ENCODE measurements around the gene KCNH6. TPM values are rescaled to one million over a fixed set of nuclear protein-coding genes. Genes with fewer than 3 reads are reported as not detected.
A peak's percentile ranks its signal among the peaks of the same experiment; 100 is the strongest.

Gene KCNH6
- total and polyA plus RNA-seq, 9 of the 15 experiments (the other 6 are each of a cell fraction or from before 2014, with no cell fraction given), result not detected

- TF ChIP-seq SMAD4 (CRISPR knock-in tag; conservative IDR thresholded peaks at IDR 0.05) (no peak), RBM39 (optimal IDR thresholded peaks at IDR 0.05; ENCODE audit: low read depth, low read length) (no peak), CBFB (CRISPR knock-in tag; IDR thresholded peaks at IDR 0.05) (no peak), MBD2 (IDR thresholded peaks at IDR 0.05; ENCODE audit: borderline replicate concordance, low read depth) (no peak), SMARCA5 (IDR thresholded peaks at IDR 0.05) (no peak), GTF2A2 (tag; IDR thresholded peaks at IDR 0.05) (no peak), SIN3A (IDR thresholded peaks at IDR 0.05; ENCODE audit: borderline replicate concordance in 2 of 2, control insufficient read depth in 1 of 2, low read depth in 2 of 2, low read length in 2 of 2) (no peak), RAD21 (CRISPR knock-in tag; conservative IDR thresholded peaks at IDR 0.05 in 1 of 2, IDR thresholded peaks at IDR 0.05 in 1 of 2) (peak; percentile 90 to 98), IRF2 (CRISPR knock-in tag; IDR thresholded peaks at IDR 0.05) (no peak), HDGF (IDR thresholded peaks at IDR 0.05) (0 out of 2 replicates have a peak, but pooled peaks have one; percentile 57), TEAD2 (tag; IDR thresholded peaks at IDR 0.05) (no peak), YBX1 (IDR thresholded peaks at IDR 0.05) (no peak), NFATC3 (IDR thresholded peaks at IDR 0.05) (no peak), MCM7 (IDR thresholded peaks at IDR 0.05) (no peak), NR2C1 (IDR thresholded peaks at IDR 0.05) (no peak), NR2C1 (tag; IDR thresholded peaks at IDR 0.05) (no peak), HLTF (IDR thresholded peaks at IDR 0.05) (no peak), ZNF184 (CRISPR knock-in tag; IDR thresholded peaks at IDR 0.05) (no peak), ARID2 (IDR thresholded peaks at IDR 0.05) (peak; percentile 76; the same call in 1 of the 2 replicates), SNRNP70 (optimal IDR thresholded peaks at IDR 0.05; ENCODE audit: low read depth, low read length) (no peak), BHLHE40 (IDR thresholded peaks at IDR 0.05; ENCODE audit: low read length) (peak; percentile 46), REST (IDR thresholded peaks at IDR 0.05; ENCODE audit: borderline replicate concordance) (peak; percentile 90), REST (CRISPR knock-in tag; IDR thresholded peaks at IDR 0.05; ENCODE audit: low read depth) (no peak)
- TF ChIP-seq, protein P1, sequence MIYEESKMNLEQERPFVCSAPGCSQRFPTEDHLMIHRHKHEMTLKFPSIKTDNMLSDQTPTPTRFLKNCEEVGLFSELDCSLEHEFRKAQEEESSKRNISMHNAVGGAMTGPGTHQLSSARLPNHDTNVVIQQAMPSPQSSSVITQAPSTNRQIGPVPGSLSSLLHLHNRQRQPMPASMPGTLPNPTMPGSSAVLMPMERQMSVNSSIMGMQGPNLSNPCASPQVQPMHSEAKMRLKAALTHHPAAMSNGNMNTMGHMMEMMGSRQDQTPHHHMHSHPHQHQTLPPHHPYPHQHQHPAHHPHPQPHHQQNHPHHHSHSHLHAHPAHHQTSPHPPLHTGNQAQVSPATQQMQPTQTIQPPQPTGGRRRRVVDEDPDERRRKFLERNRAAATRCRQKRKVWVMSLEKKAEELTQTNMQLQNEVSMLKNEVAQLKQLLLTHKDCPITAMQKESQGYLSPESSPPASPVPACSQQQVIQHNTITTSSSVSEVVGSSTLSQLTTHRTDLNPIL (CRISPR knock-in tag; IDR thresholded peaks at IDR 0.05), result no peak
Measured at GRCh38 chr17:63478814-63479494, 44.2 kb upstream of the KCNH6 start (continued).
